Activated T-helper 17 cell treated with anti-CD3 and anti-CD28 coated beads, Interleukin-2, amount 50 U/mL, for 72 hours (primary cell): Measurements from ENCODE around the gene TATDN3. TPM values are rescaled to one million over a fixed set of nuclear protein-coding genes. Genes with fewer than 3 reads are reported as not detected.

Source experiments
- ATAC-seq: fragments of 150-1000 bp; cut with Tn5 transposase; replicated peaks from 2 replicates; pipeline ENCODE4 v1.10.0; 2021; ENCODE audit warnings: mild to moderate bottlenecking, moderate library complexity
- H3K27ac Mint-ChIP-seq: one replicate; pipeline ENCODE4 v1.8.0; 2022; ENCODE audit warnings: mixed read lengths
- H3K27me3 Mint-ChIP-seq: one replicate; pipeline ENCODE4 v1.8.0; 2022; ENCODE audit warnings: mixed read lengths
- H3K36me3 Mint-ChIP-seq: one replicate; pipeline ENCODE4 v1.8.0; 2022; ENCODE audit warnings: low read depth, mild to moderate bottlenecking, mixed read lengths
- H3K4me1 Mint-ChIP-seq: one replicate; pipeline ENCODE4 v1.8.0; 2022; ENCODE audit warnings: mixed read lengths
- H3K4me3 Mint-ChIP-seq: one replicate; pipeline ENCODE4 v1.8.0; 2022; ENCODE audit warnings: mild to moderate bottlenecking, mixed read lengths
- H3K9me3 Mint-ChIP-seq: one replicate; pipeline ENCODE4 v1.8.0; 2022; ENCODE audit warnings: mixed read lengths
- total RNA-seq, 2 donors: library from RNA; stranded (reverse); gene quantifications; one replicate each; pipeline ENCODE4 v1.2.3, GENCODE V29; 2022

Gene TATDN3
- total RNA-seq, 2 donors from 2014 or later, result 9.8 to 15.5 TPM

DNA sequence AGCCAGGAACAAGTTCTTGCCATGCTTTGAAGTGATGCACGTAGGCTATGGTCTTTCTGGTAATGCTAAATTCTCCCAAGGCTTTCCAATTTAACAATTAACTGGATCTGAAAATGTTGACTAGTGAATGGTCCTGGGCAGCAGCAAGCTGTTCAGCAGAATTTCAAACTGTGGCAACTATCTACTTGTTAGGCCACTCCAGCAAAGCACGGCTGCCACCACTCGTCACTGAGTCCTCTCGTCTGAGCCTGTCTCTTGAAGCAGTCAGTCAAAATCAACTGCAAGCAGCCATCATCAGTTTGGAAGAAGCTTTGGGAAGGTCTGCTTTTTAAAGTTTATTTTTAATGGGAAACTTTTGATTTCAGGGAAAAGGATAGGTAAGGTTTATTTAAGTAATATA lies 72.5 kb downstream of the TATDN3 start:
- H3K27me3 Mint-ChIP-seq, result no peaks in the 10 kb centered on the region
- H3K9me3 Mint-ChIP-seq, result no peaks in the 10 kb centered on the region
- peaks cover 6% of the 10 kb centered on the region for H3K4me1 Mint-ChIP-seq
- H3K4me3 Mint-ChIP-seq, result no peak overlapping the region
- ATAC-seq, result no peak
- H3K27ac Mint-ChIP-seq, result no peak overlapping the region
- peaks cover 52% of the 10 kb centered on the region for H3K36me3 Mint-ChIP-seq

Other genes with a start within 250 kb of the TATDN3 start
- gene ATF3, start 183.1 kb upstream of the TATDN3 start, total RNA-seq, result 10 to 100 TPM; 26.7 to 35.6 TPM
- 100 to 1,000 TPM in 1 of 2 donors, 10 to 100 TPM in 1; 97.3 to 129 TPM for gene BATF3, start 92.1 kb upstream of the TATDN3 start, total RNA-seq
- 10 to 100 TPM; 26.2 to 40.0 TPM for gene NSL1, start 117 bp upstream of the TATDN3 start, total RNA-seq
- gene SPATA45, start 55.8 kb downstream of the TATDN3 start, total RNA-seq, result not detected
- gene FLVCR1, start 66.4 kb downstream of the TATDN3 start, total RNA-seq, result 10 to 100 TPM in 1 of 2 donors, 1 to 10 TPM in 1; 9.7 to 22.9 TPM
- under 1 TPM in 1 of 2 donors, not detected in 1; 0.52 TPM for gene VASH2, start 158.6 kb downstream of the TATDN3 start, total RNA-seq
- gene ANGEL2, start 224.0 kb downstream of the TATDN3 start, total RNA-seq, result 10 to 100 TPM; 36.9 to 41.3 TPM